GM18498 (cell line): ENCODE measurements around the gene TNFAIP8L1.

ENCODE experiments used
- ATAC-seq: cut with Tn5 transposase; IDR thresholded peaks from one replicate; pipeline ENCODE4 v1.9.1; 2021; ENCODE audit warnings: mild to moderate bottlenecking, moderate library complexity; ENCODE audit not compliant: unreplicated experiment

Gene TNFAIP8L1

DNA sequence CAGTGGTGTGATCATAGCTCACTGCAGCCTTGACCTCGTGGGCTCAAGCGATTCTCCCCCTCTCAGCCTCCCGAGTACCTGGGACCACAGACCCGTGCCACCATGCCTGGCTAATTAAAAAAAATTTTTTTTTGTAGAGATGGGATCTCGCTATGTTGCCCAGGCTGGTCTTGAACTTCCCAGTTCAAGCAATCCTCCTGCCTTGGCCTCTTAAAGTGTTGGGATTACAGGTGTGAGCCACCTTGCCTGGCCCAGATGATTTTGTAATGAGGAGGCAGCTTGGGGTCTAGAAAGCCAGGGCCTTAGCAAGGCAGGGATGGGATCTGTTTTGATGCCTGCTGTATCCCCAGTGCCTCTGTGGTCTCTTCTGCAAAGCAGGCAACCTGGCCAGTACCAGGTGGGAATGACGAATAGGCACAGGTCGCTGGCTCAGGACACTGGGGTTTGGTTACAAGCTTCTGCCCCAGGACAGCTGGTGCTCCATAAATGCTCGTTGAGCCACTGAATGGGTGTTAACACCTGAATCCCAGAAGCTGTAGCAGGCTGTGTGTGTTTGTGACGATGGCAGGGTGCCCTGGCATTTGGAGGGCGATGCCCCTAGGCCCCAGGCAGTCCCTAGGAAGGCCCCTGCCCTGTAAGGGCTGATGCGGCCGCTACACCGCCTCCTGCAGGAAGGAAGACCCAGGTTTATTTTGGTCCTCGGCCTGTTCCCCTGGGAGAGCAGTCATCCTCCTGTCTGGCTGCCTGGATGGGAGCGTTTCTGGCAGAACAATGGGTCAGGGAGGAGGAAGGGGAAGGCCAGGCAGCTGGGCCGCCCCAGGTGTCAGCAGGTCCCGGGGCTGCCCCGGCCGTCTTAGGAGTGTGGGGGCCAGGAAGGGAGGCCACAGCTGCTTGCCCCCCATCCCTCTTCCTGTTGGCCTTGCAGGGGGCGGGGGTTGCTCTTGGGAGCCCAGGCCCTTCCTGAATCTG lies 8.6 kb downstream of the TNFAIP8L1 start:
- ATAC-seq = no peak

DNA sequence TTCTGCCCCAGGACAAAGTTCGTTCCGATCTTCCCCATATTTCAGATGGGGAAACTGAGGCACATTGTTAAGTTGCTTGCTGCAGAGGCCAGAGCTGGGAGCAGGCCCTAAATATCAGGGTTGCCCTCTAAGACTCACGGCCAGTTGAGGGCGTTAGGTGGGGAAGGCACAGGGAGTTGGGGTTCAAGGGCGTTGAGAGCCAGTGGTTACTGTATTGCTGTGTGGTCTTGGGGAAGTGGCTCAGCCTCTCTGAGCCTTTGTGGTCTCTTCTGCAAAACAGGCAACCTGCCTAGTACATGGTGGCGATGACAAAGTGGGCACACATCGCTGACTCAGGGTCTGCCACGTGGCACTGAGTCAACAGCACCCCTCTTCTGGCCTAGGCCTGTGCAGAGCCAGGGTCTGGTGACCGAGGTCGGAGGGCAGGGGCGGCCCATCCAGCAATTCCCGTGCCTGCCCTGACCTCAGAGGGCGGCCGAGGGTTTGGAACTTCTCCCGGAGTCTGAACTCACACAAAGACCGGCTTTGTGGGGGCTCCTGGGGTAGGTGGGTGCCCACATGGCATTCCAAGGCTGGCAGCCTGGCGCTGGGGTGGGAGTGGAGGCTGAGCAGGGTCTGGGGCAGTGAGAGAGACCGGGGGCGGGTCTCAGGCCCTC lies 10.2 kb downstream of the TNFAIP8L1 start:
- ATAC-seq = no peak

DNA sequence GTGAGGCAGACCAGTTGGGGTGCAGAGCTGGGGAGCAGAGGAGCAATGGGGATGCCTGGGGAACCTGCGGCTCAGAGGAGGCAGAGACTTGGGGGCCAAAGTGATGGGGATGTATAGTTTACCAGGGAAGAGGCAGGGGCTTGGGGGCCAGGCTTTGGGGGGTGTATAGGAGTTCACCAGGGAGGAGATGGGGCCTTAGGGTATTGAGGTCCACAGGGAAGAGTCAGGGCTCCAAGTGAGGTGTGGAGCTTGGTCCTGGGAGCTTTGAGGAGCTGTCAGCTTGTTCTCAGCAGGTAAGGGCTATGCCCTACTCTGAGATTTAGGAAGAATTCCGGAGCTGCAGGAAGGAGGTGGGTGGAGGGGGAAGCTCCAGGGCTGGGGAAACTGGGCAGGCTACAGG lies 10.8 kb downstream of the TNFAIP8L1 start:
- no peak for ATAC-seq

DNA sequence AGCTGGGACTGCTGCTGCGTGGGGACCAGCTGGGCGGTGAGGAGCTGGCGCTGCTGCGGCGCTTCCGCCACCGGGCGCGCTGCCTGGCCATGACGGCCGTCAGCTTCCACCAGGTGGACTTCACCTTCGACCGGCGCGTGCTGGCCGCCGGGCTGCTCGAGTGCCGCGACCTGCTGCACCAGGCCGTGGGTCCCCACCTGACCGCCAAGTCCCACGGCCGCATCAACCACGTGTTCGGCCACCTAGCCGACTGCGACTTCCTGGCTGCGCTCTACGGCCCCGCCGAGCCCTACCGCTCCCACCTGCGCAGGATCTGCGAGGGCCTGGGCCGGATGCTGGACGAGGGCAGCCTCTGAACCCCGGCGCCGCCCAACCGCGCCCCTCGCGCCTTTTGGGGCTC lies 12.8 kb downstream of the TNFAIP8L1 start:
- no peak for ATAC-seq

DNA sequence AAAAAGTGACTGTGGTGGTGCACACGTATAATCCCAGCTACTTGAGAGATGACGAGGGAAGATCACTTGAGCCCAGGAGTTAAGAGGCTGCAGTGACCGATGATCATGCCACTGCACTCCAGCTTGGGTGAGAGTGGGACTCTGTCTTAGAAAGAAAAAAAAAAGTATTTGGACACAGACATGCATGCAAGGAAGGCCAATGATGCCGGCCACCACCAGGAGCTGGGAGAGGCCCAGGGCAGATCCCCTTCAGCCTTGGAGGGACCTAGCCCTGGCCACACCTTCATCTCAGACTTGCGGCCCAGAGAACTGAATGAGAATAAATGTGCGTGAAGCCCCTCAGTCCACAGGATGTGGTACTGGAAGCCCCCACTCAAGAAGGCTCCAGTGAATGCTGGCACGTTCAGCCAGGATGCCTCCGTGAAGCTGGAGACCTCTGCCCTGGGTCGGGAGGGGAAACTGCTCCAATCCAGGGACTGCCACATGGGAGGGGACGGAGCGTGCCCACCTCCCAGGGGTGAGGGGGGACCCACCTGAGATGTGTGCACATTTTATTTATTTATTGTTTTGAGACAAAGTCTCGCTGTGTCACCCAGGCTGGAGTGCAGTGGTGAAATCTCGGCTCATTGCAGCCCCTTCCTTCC lies 14.6 kb downstream of the TNFAIP8L1 start:
- no peak for ATAC-seq

DNA sequence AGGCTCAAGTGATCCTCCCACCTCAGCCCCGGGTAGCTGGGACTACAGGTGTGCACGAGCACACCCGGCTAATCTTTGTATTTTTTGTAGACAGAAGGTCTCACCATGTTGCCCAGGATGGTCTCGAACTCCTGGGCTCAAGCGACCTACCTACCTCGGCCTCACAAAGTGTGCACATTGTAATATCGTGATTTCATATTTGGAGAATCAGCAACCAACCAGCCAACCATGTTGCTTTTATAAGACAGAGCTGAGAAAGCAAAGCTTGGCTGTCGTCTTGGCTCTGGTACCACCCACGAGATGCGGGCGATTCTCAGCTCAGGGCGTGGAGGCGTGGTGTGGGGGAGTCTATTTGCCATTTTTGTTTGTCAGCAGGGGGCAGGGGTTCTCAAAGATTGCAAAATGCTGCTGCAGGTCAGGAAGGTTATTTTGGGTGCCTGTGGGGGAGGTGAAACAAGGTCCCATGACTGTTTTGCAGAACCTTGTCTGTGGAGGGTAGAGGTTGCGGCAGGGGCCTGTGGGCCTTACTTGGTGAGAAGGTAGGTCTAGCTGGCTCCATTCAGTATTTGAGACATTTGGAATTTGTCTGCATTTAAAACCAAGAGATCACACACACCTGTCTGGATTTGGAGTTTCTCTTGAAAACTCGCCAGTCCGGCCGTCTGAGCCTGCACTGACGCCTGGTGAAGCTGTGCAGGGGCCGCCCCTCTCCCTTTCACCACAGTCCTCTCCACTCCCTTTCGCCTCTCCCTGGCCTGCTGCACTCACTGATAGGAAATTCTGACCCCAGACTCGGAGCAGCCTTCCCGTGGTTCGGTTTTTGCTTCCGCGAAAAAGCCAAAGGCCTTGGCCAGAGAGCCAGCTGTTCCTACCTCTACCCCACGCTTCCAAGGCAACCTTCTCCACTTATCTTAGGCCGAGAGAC lies 15.4 kb downstream of the TNFAIP8L1 start:
- ATAC-seq = no peak

DNA sequence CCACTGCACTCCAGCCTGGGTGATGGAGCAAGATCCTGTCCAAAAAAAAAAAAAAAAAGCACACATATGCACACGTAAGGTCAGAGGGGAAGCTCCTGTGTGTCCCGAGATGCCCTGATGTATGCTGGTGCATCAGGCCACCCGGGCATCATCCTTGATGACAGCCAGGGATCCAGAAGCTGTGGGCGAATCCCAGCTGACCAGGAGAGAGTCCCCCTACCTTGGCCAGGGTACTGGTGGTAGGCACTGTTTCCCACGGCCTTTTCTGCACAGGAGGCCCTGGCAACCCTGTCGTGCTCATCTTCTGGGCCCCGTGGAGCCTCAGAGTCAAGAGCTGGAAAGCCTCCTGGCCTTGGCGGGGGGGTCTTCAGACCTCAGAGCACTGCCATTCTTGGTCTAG lies 16.8 kb downstream of the TNFAIP8L1 start:
- ATAC-seq = no peak

DNA sequence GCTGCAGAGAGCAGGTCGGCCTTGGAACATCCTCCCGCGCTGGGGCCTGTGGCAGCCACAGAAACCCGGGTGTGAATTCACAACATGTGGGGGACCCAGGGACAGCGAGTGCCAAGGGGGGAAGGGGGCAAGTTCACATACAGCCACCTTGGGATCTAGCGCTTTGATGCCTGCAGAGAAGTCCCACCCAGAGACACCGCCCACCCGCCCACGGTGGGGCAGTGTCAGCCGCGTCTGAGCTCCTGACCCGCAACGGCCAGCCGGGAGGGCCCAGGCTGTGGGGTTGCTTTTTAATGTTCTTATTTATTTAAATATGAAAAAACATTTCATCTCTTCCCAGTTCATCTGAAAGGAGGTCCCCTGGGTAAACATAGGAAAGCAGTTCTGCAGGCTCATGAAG lies 17.9 kb downstream of the TNFAIP8L1 start:
- ATAC-seq = no peak

DNA sequence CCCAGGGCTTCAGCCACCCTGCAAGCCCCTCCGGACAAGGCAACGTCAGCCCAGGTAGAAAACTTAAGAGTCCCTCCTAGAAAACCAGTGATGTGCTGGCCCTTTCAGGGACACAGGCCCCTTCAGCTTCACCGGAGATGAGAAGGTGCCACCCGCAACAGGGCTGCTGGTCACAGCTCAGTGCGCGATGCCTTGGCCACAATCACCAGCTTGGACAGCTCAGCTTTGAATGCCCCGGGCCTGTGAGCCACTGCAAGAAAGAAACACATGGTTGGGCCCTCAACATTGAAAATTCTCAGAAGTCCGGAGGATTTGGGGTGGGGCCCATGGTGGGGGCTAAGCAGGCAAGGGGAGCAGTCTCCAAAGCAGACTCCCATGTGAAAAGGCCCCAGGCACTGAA lies 18.5 kb downstream of the TNFAIP8L1 start:
- no peak for ATAC-seq

DNA sequence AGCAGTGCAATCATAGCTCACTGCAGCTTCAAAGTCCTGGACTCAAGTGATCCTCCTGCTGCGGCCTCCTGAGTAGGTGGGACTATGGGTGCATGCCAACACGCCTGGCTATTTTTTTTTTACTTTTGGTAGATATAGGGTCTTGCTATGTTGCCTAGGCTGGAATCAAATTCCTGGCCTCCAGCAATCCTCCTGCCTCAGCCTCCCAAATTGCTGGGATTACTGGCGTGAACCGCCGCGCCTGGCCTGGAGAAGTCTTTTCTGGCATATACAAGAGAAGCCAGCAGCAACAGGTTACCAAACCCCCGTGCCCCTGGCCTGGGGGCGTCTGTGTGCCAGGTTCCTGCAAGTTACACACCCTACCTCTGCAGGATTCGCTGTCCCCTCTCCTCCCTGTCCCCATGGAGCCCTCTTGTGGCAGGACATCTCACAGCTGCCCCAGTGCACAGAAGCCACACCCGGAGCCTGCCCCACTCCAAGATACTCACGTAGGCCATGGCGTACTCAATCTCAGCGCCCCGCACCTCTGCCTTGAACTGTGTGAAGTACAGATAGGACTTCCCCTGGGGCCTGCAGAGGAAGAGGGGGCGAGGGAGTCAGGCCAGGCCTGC lies 21.0 kb downstream of the TNFAIP8L1 start:
- no peak for ATAC-seq

DNA sequence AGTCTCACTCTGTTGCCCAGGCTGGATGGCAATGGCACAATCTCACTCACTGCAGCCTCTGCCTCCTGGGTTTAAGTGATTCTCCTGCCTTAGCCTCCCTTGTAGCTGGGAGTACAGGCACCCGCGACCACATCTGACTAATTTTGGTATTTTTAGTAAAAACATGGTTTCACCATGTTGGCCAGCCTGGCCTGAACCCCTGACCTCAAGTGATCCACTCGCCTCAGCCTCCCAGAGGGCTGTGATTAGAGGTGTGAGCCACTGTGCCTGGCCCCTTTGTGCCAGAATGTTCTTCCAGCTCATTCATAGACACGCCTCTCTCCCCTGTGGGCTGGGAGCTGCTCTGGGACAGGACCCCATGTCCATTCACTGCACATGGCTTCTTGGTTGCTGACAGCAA lies 21.7 kb downstream of the TNFAIP8L1 start:
- ATAC-seq = no peak

DNA sequence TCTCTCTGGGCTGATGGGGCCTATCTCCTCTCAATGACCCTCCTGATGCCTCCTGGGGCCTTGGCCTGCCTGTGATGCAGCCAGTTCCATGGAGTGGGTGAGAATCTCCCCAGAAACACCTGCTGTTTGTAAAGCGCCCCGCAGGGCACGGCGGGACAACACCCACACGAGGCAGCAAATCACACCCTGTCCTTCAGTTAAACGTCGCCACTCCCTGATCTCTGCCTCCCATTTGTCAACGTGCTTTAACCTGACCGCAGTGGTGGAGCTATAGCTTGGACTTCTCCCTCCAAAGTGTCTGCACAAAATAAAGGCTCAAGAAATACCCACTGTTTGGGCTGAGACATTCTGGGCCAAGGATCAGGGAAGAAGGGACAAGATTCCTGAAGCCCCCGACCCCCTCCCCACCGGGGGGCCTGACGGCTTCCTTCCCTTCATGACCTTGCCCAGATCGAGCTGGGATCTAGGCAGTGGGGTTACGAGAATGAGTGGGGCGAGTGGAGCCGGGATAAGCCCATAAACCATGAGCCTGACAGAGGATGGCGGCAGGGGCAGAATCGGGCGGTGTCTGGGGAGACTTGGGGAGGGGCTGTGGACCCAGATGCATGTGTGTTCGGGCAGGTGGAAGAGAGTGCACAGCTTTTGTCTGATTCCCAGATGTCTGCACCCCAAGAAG lies 22.8 kb downstream of the TNFAIP8L1 start:
- ATAC-seq = no peak

DNA sequence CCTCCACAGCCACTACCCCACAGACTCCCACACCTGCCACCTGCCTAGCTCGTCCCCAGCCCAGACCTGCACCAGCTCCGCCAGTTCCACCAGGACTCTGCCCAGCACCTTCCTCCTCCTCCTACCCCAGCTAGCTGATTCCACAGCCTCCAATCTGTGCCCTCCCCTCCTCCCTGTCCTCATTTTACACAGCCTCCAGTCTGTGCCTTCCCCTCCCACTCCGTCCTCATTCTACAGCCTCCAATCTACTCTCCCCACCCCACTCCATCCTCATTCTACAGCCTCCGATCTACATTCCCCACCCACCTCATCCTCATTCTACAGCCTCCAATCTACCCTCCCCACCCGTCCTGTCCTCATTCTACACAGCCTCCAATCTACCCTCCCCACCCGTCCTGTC lies 23.5 kb downstream of the TNFAIP8L1 start:
- no peak for ATAC-seq

DNA sequence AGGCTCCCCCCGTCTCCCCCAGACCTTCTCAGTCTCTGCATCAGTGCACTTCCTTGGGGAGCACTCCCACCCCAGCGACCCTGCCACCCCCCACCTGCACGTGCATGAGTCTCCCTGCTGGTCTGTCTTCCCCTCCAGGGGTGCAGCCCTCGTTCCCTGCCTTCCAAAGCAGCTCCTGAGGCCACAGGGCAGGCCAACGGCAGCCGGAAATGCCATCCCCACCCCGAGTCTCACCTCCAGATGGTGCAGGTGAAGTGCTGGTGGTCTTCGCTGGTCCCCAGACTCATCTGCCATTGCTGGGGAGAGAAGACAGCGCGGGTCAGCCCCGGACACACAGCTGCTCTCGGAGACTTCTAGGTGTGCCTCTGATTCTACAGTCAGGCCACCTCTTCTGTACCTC lies 25.3 kb downstream of the TNFAIP8L1 start:
- no peak for ATAC-seq

DNA sequence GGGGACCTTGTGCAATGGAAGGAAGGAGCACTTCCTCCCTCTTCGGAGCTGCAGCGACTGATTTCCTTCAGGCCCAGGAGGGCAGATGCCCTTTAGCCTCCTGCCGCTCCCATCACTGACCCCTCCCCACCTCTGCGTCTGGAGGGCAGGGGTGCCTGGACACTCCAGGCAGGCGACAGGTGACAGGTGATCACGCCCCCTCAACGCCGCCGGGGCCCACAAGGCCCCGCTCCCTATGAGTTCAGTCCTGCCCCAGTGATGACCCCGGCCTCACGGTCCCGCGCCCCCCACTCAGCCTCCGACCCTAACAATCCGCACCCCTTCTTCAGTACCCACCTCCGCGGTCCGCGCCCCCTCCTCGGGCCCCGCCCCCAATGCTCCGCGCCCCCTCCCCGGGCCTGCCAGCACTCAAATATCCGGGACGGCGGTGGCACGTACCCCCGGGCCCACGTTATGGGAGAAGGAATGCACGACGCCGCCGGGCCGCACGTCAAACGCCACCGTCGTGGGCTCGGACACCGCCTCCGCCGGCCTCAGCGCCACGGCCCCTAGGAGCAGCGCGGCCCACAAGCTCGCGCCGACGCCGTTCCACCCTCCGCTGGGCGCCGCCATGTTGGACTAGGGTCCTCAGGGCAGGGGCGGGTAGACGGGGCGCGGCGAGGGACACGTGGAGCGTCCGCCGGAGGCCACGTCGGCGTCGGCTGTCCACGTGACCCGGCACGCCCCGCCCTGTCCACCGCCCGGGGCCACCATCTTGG lies 30.6 kb downstream of the TNFAIP8L1 start, which contains the start of gene MYDGF:
Gene MYDGF (minus strand): TSS at position 620 of the 758 bp plus-strand sequence. CDS start 8 bp downstream, at position 612.
- ATAC-seq = peak; percentile 94

DNA sequence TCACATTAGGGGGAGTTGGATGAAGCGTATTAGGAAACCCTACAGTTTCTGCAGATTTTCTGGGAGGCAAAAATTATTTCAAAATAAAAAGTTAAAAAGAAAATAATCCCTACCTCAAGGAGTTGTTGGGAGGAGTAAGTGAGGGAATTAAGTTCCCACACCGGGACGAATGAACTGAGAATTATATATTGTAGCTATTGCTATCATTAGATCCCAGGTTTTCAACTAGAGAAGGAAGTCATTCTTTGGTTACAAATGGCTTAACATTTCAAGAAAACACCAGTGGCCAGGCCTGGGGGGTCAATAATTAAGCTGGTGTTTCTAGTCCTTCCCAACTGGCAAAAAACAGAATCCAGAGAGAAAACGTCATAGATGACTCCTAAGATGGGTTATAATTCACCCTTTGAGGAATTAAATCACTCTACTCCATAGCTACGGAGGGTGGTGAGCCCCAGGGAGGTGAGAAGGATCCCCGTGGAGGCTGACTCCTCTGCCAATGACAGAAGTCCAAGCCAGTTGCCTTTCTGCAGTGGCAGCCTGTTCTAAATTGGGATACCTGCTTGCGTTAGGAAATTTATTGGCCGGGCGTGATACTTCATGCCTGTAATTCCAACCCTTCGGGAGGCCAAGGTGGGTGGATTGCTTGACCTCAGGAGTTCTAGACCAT lies 32.0 kb downstream of the TNFAIP8L1 start:
- ATAC-seq = no peak

DNA sequence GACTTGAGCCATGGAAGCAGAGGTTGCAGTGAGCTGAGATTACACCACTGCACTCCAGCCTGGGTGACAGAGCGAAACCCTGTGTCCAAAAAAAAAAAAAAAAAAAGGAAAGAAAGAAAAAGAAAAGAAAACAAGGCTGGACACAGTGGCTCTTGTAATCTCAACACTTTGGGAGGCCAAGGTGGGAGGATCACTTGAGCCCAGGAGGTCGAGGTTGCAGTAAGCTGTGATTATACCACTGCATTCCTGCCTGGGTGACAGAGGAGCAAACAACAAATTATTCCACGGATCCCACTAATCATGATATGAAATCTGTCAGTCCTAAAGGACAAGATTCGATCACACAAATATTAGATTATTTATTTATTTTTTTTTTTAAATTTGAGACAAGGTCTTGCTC lies 33.9 kb downstream of the TNFAIP8L1 start:
- ATAC-seq = no peak

DNA sequence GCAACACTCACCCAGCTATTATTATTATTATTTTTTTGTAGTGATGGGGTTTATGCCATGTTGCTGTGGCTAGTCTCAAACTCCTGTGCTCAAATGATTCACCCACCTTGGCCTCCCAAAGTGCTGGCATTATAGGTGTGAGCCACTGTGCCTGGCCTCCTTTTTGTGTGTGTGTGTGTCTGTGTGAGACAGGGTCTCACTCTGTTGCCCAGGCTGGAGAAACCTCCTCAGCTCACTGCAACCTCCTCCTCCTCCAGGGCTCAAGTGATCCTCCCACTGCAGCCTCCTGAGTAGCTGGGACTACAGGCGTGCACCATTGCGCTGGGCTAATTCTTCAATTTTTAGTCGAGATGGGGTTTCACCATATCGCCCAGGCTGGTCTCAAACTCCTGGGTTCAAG lies 34.4 kb downstream of the TNFAIP8L1 start:
- no peak for ATAC-seq
